GM20431 (cell line): Measurements from ENCODE around the gene SLC39A11.

ENCODE experiments used
- in situ Hi-C: fragments of 300-500 bp; cut with MseI, MboI; formaldehyde crosslinking; loops from one replicate; pipeline ENCODE4 v1.15.0; 2020; ENCODE audit warnings: low sequenced_read_pairs; ENCODE audit not compliant: unreplicated experiment

Gene SLC39A11

DNA sequence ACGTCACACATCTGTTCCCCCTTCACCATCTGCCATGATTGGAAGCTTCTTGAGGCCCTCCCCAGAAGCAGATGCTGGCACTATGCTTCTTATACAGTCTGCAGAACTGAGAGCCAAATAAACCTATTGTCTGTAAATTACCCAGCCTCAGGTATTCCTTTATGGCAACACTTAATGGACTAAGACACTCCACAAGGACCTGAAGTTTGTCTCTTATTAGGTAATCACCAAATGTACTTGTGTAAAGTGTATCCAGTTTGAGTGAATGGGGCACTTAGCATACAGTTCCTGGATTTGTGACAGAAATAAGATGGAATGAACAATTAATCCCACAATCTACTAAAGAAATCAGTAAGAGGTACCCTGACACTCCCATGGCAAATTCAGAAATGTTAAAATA, 105.3 kb downstream of the SLC39A11 start:
- in situ Hi-C loops = loop anchor here (10.0 to 25.0 kb wide), 2 partner anchors 168 to 375 kb away; no protein-coding TSS in a partner anchor

DNA sequence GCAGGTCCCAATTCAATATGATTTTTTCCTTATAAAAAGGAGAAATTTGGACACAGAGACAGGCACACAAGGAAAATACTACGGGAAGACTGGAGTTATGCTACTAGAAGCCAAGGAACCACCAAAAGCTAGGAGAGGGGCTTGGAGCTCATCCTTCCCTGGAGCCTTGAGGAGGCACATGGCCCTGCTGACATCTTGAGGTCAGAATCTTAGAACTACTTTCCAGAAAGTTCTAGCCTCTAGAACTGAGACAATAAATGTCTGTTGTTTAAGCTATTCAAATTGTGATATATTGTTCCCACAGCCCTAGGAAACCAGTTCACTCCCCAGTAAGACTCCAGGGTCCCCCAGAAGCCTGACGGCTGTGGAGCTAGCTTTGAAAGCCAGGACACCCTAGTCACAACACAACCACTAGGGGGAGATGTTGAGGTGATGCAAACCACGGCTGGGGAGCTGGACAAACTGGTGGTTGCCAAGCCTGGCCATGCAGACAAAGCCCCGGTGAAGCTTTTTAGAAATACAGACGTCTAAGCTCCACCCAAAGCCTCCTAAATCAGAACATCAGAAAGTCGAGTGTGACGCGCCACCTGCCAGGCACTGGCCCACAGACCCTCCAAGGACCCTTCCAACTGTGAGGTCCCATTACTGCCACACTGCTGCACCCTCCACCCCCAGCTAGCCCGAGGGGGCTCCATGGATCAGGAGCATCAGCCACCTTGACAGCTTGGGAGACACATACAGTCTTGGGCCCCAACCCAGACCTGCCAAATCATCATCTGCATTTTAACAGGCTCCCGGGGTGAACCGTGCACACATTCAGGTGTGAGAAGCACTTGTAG, 106.4 kb downstream of the SLC39A11 start:
- in situ Hi-C loops = loop anchor here (10.0 to 25.0 kb wide), 2 partner anchors 169 to 376 kb away; no protein-coding TSS in a partner anchor

DNA sequence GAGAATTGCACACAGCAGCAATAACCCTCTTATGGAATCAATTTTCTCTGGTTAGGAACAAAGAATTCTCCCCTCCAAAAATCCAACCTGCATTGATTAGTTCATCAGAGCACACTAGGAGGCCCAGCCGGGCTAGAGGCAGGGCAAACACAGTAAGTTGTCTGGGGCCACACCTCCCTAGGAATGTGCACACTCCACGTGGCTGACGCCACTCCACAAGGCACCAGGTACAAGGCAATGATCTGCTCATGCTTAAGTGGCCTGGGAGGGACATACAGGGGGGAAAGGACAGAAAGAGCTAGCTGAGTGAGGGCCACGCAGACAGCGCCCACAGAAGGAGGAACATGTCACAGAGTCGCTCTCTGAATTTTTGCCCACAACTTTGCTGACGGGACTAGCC, 107.6 kb downstream of the SLC39A11 start:
- in situ Hi-C loops = loop anchor here (10.0 to 25.0 kb wide), 2 partner anchors 170 to 377 kb away; no protein-coding TSS in a partner anchor

DNA sequence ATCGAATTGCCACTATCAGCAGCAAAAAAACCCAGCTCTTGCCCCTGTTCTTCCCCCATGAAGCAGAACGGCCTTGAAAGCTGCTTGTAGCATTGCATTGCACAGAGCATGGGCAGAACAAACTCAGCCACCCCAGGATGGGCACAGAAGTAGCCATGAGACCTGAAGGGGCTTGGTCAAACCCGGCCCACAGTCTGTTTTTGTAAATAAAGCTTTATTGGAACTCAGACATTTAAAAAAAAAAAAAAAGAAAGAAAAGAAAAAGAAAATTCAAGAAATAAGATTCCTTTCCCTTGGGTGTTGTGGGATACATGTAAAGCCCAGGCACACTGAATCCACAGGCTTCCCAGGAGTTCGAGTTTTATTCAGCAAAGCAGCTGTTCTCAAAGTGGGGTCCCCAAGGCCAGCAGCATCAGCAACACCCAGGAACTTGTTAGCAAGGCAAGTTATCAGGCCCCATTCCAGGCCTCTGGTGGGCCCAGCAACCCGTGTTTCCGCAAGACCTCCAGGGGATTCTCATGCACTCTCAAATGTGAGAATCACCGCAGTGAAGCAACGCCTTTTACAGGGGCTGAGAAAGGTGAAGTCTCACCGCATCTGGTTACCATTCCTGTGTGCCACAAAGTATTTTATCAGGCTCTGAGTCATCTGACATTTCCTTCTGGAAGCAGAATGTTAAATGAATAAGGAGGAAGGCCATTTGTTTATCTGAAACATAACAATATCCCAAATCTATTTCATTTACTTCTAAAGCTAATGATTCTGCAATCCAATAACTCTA, 108.2 kb downstream of the SLC39A11 start:
- in situ Hi-C loops = loop anchor here (10.0 to 25.0 kb wide), 2 partner anchors 170 to 378 kb away; no protein-coding TSS in a partner anchor

DNA sequence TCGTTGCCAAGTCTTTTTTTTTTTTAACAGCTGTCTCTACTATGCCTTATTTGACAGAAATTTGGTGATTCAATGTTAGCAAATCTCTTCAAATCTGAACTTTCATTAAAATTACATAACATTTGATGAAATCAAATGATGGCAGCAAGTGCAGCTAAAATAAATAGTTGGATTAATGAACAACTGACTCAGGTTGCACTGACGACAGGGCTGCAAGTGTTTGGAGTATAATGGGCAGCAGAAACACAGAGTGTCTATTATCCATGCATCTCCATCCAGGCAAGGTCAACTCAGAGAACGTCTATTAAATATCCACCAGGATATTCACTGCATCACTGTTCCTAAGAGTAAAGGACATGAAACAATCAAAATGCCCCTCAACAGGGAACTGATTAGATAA, 109.8 kb downstream of the SLC39A11 start:
- in situ Hi-C loops = loop anchor here (10.0 to 25.0 kb wide), 2 partner anchors 172 to 380 kb away; no protein-coding TSS in a partner anchor

DNA sequence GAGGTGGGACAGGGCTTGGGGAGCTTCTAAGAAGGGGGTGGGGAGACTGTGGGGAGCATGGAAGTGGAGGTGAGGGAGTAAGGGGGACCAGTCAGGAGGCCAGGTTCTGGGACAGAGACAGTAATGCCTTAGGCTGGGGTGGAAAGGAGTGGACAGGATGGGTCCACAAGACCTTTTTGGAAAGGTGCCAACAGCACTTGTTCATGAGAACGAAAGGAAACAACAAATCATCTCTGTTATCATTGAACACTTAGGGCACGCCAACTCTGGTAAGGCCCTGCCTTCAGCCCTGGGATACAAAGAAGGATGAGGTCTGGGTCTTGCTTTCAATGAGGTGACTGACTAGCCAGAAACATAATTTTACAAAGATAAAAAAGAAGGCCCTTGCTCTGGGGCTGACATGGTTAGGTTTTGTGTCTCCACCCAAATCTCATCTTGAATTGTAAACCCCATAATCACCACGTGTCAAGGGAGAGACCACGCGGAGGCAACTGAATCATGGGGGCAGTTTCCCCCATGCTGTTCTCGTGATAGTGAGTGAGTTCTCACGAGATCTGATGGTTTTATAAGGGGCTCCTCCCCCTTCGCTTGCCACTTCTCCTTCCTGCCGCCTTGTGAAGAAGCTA, 113.8 kb downstream of the SLC39A11 start:
- in situ Hi-C loops = loop anchor here (25.0 kb wide), 1 partner anchor 384 kb away; no protein-coding TSS in a partner anchor

DNA sequence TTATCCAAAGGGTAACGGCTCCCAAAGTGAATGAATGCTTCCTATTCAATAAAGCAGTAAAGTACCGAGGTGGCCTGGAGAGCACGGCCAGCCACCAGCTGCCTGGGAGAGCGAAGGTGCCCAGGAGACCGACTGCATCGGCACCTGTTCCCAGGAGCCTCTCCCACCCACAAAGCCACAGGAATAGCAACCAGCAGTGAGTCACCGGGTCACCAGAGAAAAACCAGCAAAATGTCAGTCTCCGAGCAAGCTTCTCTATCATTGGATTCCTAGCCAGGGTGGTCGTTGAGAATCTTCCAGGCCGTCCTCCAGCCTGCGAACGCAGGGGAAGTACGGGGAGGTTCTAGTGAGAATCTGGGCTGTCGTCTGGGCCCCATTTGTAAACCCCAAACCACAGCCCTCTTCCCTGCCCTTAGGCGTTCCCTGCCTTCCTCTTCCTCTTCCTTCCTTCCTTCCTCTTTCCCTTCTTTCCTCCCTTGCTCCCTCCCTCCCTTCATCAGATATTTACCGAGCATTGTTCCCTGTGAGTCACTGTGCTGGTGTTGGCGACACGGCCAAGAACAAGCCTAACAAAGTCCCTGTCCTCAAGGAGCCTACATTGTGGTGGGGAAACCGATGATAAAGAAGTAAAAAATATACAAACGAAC, 114.6 kb downstream of the SLC39A11 start:
- in situ Hi-C loops = loop anchor here (25.0 kb wide), 1 partner anchor 384 kb away; no protein-coding TSS in a partner anchor

DNA sequence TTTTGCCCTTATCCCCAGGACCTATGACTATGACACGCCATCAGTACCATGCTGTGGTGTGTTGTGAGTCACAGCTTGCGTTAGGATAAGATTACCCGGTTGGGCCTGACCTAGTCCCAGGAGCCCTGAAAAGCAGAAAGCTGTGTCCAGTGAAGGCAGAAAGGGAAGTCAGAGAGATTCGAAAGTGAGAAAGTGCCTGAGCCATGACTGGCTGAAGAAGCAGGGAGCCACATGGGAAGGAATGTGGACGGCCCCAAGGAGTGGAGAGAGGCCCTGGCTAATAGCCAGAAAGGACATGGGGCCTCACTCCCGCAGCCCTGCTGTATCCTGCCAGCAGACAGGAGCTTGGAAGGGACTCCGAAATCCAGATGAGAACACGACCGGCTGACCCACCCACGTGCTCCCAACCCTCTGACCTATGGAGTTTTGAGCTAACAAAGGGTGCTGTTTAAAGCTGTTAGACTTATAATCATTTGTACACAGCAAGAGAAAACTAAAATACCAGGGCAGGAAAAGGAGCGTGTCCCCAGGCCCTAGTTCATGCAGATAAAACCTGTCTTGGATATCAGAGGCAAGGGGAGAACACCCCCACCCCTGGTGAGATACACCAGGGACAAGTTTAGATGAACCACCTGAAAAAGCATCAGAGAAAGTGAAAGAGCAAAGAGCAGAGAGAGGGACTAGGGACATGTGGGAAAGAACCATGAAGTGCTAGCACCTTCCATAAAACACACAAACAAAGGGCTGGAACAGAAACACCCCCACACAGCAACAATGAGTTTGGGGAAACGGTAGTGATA, 115.3 kb downstream of the SLC39A11 start:
- in situ Hi-C loops = loop anchor here (25.0 kb wide), 1 partner anchor 385 kb away; no protein-coding TSS in a partner anchor

DNA sequence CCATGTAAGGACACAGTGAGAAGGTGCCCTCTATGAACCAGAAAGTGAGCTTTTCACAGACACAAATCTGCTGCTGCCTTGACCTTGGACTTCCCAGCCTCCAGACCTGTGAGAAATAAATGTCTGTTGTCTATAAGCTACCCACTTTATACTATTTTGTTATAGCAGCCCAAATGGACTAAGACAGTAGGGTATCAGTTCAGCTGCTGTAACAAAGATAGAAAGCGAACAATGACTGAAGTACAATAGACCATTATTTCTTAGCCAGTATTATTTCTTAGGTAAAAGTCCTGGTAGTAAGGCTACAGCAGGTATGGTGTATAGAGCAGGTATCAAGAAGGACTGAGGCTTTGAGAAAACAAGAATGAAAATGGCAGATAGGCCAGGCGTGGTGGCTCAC, 117.0 kb downstream of the SLC39A11 start:
- in situ Hi-C loops = loop anchor here (25.0 kb wide), 1 partner anchor 387 kb away; no protein-coding TSS in a partner anchor

DNA sequence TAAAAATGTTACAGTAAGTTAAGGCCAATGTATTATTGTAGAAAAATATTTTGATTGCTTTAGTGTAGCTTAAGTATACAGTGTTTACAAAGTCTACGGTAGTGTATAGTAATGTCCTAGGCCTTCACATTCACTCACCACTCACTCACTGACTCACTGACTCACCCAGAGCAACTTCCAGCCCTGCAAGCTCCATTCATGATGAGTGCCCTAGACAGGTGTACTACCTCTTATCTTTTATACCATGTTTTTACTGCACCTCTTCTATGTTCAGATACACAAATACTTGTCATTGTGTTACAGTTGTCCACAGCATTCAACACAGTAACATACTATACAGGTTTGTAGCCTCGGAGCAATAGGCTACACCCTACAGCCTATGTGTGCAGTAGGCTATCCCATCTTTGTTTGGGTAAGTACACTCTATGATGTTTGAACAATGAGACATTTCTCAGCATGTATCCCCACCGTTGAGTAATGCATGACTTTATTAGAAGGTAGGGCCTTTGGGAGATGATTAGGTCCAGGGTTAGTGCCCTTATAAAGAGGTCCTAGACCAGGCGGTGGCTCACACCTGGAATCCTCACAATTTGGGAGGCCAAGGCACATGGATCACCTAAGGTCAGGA, 117.8 kb downstream of the SLC39A11 start:
- in situ Hi-C loops = loop anchor here (25.0 kb wide), 1 partner anchor 388 kb away; no protein-coding TSS in a partner anchor

DNA sequence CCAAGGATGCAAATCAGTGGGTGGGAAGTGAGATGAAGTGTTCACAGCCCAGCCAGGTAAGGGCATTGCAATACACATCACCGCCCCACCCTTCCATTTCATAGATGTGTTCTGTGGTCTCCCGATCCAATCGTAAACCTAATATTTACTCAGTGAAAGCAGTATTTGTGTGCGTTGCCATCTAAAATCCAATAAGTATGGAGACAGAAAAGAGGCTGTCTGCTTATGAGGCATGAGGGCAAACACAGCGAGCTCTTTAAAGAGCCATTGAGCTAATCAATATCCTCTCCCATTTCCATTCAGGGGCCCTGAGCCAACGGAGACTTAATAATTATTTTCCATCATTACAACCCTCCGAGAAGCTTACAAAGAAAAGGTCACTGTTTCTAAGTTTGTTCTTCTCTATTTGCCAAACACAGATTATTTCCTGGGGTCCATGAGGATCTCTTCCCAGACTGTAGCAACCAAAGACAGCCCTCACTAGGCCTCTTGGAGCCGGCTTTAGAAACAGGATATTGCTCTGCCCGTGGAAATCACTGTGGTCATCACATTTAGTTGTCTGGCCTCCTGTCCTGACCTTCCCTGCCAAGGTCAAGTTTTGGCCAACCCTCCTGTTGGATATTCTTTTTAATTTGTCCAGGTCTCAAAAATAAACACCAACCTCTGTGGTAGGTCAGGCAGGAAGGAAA, 120.1 kb downstream of the SLC39A11 start:
- in situ Hi-C loops = no loop called here

DNA sequence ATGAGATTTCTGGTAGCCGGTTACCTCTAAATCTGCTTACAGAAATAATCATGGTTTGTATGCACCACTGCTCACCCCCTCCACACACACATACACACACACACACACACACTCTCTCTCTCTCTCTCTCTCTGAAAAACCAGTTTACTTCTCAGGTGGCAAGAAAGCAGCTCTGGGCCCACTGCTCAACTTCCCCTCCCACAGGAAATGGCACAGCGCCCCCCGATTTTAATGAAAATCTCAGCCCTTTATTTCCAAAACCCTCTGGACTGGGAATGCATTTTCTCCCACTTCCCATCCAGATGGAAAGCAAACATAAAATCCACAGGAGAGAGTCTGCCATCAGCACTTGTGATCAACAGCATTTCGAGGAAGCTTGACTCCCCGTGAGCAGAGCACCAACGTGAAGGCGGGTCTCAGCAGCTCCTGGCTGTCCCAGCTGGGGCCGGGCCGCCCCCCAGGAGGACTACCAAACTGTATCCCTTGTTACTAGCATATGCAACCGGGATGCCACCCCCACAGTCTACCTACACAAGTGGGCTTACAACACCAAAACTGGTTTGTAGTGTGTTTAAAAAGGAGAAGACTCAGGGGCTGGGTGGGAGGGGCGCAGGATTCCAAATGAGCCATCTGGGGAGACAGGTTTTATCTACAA, 121.1 kb downstream of the SLC39A11 start:
- in situ Hi-C loops = no loop called here

DNA sequence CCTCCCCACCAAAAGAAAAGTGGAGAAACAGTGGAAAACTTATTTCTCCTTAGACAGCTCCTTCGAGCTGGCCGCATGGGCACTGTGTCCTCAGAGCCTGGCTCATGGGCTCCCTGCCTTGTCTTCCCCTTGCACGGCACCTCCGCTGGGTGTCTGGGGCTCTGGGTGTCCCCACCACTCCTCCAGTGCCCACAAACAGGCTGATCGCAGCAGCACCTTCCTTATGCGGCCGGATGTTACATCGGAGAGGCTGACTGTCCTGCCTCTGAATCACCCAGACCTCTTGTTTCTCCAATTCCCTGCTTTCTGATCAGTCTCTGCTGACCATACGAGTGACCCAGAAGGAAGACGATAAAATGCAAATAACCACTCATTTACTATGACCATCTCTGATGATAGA, 121.7 kb downstream of the SLC39A11 start:
- in situ Hi-C loops = no loop called here

DNA sequence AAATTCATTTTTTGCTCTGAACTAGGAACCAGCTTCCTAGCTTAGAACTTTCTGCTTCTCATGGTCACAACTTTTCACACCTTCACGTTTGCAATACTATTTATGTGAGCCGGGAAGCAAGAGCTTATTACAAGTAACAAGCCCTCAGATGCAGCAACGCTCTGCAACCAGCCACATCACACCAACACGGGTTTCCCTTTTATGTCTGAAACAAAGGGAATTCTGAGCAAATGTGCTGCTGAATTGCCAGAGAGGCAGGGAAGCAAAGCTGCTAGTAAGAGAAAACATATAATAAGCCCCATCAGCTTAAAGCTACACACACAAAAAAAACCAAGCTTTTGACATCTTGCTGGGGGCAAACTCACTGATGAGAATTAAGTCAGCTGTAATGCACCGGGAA, 122.2 kb downstream of the SLC39A11 start:
- in situ Hi-C loops = no loop called here

DNA sequence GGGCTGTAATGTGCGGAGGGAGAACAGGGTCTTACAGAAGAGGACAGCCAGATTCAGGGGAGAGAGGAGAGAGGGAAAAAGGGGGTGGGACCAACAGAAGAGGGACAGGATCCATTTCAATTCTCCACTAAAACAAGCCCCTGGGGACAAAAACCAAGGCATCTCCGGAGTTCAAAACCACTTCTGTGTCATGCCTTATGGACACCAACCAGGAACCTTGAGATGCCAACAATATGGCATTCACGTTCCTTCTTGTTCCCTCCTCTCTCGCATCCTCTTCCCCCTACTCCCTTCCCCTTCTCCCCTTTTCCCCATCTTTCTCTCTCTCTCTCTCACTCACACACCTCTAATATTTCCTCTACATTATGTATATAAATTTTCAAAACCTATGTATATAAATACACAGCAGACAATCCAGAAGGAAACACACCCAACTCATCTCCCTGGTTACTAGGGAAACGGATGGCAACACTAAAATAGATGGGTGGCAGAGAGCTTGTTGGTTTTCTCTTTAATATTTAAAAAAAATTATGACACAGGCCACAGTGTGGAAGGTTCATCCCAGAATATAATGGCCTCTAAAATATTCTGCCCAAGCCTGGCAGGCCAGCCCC, 123.1 kb downstream of the SLC39A11 start:
- in situ Hi-C loops = no loop called here

DNA sequence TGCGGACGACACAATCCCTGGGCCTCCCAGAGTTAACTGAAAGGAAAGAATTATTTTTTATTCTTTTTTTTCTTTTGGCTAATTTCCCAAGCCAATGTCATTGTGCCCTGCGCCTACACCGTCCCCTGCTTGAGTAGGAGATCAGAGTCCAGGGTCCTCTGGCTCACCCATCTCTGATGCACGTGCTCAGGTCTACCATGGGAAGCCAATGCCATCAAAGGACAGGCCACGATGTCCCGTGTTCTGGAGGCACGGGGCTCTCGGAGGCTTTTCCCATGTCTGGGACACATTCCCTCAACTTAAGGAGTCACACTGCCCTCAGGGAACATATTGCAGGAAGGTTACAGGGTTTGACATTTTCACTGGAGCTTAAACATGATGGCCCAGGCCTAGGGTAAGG, 123.7 kb downstream of the SLC39A11 start:
- in situ Hi-C loops = no loop called here
